ENCODE measurements around the gene OXCT1.

DNA sequence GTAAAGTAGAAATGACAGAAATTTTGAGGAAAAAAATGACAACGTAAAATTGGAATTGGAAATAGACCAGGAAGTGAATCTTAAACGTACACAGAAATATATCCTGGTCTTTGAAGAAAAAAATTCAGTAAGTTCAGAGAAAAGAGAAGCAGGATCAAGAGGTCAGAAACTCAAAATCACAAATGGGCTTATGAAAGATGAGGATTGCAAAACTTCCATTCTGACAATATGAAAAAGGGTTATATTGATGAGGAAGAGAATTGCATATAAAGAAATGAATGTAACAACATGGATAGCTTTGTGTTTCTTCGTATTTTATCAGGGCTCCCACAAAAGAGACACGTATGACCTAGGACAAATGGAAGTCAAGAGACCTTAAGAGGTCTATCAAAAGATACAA lies 58.1 kb downstream of the OXCT1 start:
- TF ChIP-seq EZH2phosphoT487 (IDR thresholded peaks at IDR 0.05; ENCODE audit: insufficient read depth, low read depth) (no peak), EZH2 (IDR thresholded peaks at IDR 0.05; ENCODE audit: insufficient read depth, poor library complexity, severe bottlenecking) (no peak)

All from GM23248 (cell line).